Left kidney (tissue), 8 donors: ENCODE measurements around the gene BNC1. TPM values are rescaled to one million over a fixed set of nuclear protein-coding genes. Genes with fewer than 3 reads are reported as not detected.

Source experiments
- DNase-seq: peaks from one replicate; pipeline ENCODE4 v3.0.0-alpha.2; 2013
- long read RNA-seq, 8 donors: transcript quantifications; one replicate each; lab custom pipeline, GENCODE V29; 2026
- polyA plus RNA-seq: library from polyadenylated mRNA; unstranded; fragments of 120-200 nt; gene quantifications from one replicate; pipeline ENCODE4 v1.2.1, GENCODE V29; 2013; ENCODE audit not compliant: insufficient read length

Gene BNC1, protein sequence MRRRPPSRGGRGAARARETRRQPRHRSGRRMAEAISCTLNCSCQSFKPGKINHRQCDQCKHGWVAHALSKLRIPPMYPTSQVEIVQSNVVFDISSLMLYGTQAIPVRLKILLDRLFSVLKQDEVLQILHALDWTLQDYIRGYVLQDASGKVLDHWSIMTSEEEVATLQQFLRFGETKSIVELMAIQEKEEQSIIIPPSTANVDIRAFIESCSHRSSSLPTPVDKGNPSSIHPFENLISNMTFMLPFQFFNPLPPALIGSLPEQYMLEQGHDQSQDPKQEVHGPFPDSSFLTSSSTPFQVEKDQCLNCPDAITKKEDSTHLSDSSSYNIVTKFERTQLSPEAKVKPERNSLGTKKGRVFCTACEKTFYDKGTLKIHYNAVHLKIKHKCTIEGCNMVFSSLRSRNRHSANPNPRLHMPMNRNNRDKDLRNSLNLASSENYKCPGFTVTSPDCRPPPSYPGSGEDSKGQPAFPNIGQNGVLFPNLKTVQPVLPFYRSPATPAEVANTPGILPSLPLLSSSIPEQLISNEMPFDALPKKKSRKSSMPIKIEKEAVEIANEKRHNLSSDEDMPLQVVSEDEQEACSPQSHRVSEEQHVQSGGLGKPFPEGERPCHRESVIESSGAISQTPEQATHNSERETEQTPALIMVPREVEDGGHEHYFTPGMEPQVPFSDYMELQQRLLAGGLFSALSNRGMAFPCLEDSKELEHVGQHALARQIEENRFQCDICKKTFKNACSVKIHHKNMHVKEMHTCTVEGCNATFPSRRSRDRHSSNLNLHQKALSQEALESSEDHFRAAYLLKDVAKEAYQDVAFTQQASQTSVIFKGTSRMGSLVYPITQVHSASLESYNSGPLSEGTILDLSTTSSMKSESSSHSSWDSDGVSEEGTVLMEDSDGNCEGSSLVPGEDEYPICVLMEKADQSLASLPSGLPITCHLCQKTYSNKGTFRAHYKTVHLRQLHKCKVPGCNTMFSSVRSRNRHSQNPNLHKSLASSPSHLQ
- 0.17 TPM for polyA plus RNA-seq
- long read RNA-seq, donor 1, partial matches to known transcripts: 12 of 12 reads
- long read RNA-seq, donor 1, other reads (novel, unspliced or antisense): 0 of 12 reads
- long read RNA-seq, donor 2: 0 reads
- long read RNA-seq, donor 3: 0 reads
- long read RNA-seq, donor 4: 0 reads
- long read RNA-seq, donor 5: 0 reads
- long read RNA-seq, donor 6: 0 reads
- long read RNA-seq, donor 7: 0 reads
- long read RNA-seq, donor 8: 0 reads

DNA sequence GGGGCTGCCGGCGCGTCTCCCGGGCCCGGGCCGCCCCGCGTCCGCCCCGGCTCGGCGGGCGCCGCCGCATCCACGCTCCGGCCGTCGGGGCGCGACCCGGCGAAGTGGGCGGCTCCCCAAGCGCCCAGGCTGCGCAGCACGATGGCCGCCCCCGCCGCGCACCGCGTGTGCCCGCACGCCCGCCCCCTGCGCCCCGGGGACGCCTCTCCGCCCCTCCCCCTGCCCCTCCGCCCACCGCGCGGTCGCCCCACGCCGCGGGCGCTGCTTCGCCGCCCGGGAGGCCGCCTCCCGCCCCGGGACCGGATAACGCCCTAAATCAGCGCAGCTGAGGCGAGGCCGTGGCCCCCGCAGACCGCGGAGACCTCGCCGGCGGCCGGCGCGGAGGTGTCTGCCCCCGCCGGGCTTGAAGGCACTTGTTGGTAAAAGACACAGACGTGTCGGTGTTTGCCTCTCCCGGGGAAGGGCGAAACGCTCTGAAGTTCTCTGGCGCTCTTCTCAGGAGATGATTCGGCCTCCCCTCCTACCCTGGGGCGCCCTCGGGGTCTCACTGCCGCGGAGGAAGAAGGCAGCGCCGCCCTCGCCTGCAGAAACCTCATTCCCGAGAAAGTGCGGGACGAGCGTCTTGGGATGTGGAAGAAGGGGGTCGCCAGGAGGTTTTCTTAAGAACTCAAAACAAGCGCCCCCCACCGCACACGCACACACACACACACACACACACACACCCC lies at the start of gene BNC1:
BNC1 (minus strand) TSS at position 106 of the 725 bp plus-strand sequence; CDS start at position 70, 36 bp downstream.
- no peak for DNase-seq

DNA sequence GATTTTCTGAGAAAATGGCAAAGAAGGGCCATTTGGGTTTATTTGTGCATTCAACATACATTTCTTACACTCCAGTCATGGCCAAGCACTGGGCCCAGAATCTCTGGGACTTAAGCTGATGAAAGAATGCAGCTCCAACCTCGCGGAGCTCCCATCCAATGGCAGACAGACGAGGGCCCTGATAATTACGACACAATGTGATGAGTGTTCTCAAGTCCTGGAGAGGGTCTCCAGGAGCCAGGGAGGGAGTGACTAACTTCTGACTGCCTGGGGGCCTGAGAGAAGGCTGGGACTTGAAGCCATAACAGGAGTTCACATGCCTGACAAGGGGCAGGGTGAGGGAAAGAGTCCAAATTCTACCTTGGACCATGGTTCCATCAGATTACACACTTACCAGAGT lies 42.6 kb upstream of the BNC1 start:
- no peak for DNase-seq

DNA sequence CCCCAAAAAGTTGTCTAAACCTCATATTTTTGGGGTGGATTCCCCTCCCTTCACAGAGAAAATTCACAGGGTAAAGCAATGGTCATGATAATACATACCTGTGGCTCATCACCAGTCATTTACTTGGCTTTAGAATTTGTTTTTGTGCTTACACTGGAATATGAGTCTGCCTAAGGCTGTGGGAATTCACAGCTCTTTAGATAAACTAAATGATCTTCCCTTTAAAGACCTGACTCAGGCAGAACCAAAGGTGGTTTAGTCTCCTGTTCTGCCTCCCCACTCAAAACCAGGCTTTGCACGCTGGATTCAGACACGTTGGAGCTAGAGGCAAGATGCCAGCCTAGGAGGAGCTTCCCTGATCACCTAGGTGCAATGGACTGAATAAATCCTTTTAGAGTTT lies 40.3 kb upstream of the BNC1 start:
- DNase-seq: no peak

DNA sequence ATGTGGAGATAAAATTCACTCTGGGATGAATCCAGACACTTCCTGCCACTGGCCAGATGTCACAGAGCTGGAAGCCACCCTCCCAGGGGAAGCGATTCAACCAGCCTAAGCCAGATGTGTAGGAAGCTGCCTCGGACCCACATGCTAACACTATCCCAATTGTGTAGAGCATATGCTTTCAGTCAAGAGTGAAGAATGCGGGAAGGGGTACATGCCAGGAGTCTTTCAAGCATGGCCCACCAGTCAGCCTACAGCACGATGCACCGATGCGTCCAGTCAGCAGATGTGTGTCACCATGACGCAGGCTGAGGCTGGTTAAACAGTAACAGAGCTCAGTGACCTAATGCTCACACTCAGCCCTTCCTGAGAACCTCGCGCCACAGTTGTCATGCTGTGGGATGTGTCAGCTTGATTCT lies 38.8 kb upstream of the BNC1 start:
- DNase-seq: peak; percentile 88

DNA sequence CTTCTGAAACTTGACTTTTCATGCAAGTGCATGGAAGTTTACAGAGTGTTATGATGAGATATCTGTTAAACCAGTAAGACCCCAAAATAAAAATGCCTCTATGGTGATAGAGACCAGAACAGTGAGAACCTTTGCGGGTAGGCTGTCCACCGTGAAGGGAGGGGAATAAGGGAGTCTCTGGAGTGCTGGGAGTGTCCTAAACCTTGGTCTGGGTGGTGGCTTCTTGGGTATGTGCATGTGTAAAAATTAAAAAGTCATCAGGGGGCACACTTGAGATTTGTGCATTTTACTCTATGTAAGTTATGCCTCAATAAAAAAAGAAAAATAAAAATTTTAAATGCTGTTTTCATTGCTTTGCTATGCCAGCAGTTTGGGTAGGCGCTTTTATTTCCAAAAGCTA lies 38.2 kb upstream of the BNC1 start:
- no peak for DNase-seq

DNA sequence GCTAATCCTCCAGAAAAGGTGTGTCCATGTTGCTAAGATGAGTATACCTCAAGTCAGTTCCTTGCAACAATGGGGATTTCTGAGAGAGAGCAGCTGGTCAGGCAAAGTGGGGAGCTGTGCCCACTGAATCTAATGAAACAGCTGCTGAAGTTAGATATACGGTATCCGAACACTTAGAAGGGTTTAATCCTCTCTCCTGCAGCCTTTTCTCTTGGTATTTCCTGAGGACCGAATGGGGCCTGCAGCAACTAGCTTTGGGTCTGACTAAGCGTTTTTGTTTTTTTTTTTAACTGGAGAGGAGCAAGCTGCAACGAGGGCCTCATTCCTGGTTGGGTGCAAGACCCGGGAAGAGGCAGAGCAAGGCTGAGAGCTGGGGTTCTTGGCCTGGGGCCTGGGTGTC lies 37.6 kb upstream of the BNC1 start:
- DNase-seq: no peak

DNA sequence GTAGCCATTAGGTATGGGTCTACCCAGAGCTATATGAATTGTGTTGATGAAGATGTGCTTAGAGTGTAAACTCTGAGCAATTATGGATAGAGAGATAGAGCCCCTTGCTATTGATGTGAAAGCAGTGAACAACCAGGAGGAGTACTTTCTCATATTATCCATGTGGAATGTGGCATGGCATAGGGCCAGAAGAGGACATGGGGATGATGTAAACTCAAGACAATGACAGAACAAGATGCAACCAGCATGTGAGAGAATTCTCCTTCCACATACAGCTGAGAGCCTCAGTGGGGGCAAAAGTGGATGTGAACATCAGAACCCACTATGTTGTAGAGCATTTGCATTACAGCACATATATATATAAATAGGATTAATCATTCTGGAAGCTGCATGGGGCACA lies 36.4 kb upstream of the BNC1 start:
- DNase-seq: no peak

DNA sequence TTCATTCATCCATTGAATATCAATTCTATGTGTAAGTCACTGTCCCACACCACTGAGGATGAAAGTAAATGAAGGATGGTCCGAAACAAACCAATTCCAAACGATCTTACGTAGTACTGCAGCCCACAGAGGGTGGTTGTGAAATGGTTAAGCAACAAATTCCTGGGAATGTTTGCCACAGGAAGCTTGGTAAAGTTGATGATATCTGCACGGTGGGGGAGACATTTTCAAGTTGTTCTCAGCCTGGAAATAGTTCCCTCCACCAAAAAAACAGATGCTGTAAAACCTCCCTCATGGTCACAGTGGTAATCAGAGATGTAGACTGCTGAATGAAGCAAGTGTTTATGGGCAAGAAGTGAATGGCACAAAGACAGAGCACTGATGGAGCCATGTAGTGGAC lies 35.9 kb upstream of the BNC1 start:
- no peak for DNase-seq

DNA sequence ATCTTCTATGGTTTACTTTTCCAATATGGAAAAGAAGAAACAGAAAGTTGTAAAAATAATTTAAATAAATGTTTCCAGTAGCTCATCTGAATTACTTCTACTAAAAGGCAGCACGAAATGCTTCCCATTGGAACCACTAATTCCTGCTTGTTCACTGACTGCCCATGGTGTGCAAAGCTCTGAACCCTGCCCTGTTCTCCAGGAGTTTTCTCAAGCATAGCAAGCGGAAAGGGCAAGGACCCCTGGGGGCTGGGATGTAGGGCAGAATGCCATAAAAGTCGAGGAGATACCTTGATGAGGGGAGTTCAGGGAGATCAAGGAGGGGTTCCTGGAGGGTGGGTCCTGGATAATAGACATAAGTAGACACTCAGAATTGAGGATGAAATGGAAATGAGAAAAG lies 35.3 kb upstream of the BNC1 start:
- DNase-seq: no peak

DNA sequence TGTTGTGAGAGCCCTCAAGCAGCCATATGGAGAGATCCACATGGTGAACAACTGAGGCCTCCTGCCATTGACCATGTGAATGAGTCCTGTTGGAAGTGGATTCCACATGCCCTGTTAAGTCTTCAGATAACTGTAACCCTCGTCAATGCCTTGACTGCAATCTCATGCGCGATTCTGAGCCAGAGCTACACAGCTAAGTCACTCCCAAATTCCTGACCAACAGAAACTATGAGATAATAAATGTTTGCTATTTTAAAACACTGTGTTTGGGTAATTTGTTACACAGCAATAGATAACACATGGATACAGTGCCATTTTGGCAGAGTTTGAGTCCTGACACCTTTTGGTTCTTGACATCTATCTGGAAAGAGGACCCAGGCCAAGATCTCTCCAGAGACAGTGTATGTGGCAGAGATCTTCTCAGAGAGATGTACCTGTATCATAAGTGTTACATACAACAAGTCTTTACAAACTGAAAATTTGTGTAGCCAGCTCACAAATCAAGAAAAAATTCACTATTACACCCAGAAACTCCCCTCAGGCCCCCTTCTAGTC lies 34.5 kb upstream of the BNC1 start:
- no peak for DNase-seq

DNA sequence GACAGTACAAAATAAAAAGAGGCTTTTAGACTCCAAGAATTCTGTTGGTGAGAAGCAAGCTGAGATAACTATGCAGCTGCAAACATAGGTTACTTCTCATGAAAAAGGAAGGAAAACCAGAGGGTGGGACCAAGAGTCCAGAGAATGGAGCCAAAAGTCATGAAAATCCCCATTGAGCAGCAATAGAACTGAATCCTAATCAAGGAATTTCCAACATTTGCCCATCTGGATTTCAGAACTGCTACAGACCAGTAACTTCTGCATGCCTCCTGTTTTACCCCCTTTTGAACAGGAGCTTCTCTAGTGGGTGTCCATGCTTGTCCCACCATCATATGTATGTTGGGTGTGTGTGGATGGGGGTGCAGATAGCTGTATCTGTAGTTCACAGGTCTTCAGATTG lies 33.6 kb upstream of the BNC1 start:
- DNase-seq: no peak

DNA sequence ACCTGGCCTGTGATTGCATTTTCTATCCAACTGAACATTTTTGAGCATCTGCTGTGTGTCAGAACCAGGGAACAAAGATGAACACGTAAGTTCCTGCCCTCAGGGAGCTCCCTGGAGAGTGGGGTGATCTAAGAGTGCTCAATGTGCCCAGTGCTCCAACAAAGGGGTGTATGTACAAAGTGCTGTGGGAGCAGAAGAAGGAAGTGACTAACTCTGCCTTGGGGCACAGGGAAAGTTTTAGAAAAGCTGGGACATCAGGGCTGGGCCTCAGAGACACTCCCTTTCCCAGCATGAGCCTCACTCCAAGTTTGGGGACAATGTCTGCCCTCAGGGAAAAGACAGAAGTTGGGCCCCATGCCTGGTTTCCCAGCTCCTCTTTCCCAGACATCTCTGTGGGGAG lies 27.6 kb upstream of the BNC1 start:
- no peak for DNase-seq

DNA sequence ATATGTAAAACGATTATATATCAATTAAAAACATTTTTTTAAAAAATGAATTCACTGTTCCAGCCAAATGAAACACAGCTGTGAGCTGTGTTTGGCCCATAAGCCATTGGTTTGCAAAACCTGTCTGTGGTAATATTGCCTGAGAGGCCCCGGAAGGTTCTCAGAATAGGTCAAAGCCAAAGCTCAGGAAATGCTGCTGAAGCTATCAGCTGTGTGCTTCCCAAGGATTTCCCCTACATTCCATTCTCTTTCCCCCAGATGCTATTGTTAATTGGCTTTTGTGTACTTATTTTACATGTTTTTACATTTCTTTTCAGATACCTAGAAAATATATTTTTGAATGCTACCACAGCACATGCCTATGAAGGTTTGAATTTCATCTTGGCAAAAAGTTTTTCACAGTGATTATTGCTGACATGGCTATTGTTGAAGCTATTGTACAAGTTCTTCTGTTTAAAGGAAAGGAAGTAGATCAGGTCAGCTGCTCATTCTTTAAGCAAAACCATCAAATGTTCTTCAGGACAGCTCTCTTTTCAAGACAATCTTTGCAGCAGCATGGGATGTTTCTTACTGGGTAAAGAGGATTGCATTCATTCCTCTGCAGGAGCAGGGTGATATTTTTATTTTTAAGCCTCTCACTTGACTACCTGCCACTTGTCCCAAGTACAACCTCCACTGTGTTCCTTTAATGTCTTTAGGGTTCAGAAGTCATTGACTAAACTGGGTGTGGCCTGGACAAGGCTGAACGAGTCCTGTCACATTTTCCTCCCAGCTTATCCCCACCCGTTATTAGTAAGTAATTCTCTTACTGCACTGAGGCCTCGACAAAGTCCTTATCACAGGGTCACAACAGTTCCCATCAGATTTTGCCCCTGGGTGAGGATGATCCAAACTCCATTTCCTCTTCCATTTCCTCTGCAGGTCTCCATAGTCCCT lies 26.3 kb upstream of the BNC1 start:
- no peak for DNase-seq

DNA sequence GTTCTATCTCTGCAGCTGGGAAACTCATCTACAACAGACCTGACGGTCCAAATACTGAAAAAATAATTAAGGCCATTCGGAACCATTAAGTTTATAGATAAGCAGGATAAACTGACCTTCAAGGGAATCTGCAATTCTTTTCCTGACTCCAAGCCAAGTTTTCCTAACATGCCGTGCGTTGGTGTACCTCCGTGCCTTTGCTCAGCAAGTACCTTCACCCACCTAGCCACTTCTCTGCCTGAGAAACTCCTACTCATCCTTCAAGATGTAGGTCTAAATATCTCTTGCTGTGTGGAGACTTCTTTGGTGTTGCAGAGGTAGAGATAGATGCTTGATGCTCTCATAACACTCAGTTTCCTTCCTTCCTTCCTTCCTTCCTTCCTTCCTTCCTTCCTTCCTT lies 24.2 kb upstream of the BNC1 start:
- DNase-seq: no peak

DNA sequence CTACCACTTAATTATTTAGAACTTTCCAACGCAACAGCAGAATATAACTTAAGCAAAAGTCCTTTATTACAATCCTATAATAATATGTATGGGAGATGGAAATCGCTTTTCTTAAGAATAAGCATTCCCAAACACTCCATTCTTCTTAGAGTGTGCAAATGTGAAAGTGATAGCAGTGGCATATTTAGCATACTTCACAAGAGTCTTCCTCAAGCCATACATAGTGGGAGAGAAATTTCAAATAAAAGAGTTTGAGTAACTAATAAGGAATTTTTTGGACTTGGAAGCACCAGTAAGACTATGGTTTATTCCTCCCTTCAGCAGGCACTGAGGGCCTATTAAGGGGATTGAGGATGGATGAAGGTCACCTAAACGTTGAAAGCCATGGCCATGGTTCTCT lies 22.1 kb upstream of the BNC1 start:
- DNase-seq: no peak

DNA sequence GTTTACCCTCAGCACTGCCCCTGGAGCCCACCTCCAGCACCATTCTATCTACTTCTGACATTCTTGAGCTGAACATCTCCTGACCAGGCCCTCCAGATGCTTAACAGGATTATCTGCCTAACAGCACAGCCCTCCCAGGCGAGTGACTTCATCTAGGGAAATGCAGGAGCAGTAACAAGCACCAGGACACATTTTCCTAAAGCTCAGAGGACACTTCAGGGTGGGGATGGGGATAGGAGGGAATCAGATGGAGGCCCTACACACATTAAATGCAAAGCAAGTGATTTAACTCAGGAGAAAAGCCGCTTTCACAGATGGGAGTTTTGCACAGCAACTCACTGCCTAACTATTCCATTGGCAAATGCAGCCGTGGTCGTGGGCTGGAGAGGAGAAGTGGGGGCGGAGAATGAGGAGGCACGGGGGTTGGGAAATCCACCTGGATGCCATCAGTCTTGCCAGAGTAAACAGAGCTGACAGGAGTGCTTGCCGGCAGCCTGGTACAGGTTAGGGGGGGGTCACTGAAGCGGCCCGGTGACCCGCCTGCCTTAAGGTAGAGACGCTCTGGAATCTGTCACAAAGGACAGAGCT lies 21.3 kb upstream of the BNC1 start:
- DNase-seq: peak; percentile 72

DNA sequence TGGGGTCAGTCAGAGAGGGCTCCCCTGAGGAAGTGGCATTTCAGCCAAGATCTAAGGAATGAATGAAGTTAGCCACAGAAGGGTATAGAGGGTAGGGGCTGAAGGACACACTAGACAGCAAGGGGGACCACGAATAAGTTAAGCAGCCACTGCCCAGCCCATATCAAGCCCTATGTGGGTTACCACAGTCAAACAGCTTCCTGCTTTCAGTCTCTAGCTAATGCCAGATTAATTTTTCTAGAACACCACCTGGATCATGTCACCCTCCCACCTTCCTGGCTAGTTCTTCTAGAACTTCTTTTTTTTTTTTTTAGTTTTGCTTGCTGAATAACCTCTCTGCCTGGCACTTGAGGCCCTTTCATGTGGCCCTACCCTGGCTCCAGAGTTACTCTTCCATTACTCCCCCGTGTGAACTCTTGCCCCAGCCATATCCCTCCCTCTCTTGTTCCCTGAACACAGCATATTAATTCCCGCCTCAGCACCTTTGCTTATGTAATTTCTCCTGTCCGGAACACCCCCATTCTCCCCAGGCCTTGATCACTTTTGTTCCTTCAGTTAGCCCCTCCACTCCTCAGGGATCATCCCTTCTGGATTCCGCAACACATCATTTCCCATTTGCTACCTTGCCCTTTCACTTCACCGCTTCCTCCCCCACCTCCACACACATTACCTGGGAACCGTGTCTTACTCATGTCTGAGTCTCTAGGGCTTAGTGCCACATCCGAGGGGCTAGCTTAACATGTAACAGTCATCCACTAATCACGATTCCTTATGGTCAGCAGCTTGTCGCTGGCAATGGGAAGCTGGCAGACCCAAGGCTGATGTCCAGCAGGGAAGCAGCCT lies 20.6 kb upstream of the BNC1 start:
- DNase-seq: peak; percentile 25

DNA sequence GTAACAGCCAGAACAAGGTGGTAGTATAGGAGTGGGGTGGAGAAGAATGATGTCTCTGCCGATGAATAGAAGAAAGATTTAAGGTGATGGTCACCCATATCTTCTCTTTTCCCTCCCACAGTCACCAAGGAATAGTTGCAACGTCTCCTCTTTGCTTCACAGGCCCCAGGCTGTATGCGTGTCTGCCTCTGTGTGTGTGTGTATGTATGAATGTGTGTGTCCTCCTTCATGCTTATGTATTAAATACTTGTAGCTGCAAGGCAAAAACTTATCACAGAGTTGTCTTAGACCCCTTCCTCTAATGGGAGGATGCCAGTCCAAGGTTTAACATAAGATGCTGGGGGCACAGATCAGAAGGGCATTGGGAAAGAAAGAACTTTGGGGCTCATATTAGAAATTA lies 19.1 kb upstream of the BNC1 start:
- no peak for DNase-seq

DNA sequence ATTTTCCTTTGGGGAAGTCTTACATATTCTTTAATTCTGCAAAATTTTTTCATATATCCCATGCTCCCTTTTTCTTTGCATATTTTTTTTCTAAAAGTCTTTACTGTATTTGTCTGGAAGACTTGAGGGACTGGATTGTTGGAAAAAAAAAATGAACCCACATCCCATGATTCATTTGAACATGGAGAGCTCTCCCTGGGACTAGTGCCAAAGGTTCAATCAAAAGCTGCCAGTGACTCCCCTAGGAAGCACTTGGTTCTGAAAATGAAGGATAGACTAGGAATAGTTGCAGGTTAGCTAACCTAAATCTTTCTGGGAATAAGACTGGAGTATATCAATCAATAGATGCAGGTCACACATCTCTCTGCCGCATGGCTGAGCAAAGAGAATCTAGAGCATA lies 16.4 kb upstream of the BNC1 start:
- no peak for DNase-seq
